UCSD-AML1 (cell line): Measurements from ENCODE around the gene EEF1AKMT3.
"Not testable (repeated sequence)": the region's sequence is repeated elsewhere in the genome, so short reads cannot be mapped to it uniquely, and the experiment has no call there.

Experiments used
- DNase-seq: peaks from one replicate; lab custom pipeline; 2025; ENCODE audit not compliant: unreplicated experiment; lab: John Stamatoyannopoulos, UW

EEF1AKMT3 gene

GRCh38 chr12:57816001-57816854 lies 43.8 kb downstream of the EEF1AKMT3 start:
- no peak for DNase-seq

- DNase-seq: peak; percentile 58
Observed at GRCh38 chr12:57816855-57817151, 44.4 kb downstream of the EEF1AKMT3 start.

GRCh38 chr12:57817261-57817989 lies 45.0 kb downstream of the EEF1AKMT3 start:
- DNase-seq: no peak

- not testable (repeated sequence) for DNase-seq
Observed at GRCh38 chr12:57817990-57818331, 45.5 kb downstream of the EEF1AKMT3 start.

GRCh38 chr12:57820119-57820518 lies 47.7 kb downstream of the EEF1AKMT3 start:
- DNase-seq: not testable (repeated sequence)

GRCh38 chr12:57821015-57821414 lies 48.6 kb downstream of the EEF1AKMT3 start:
- DNase-seq: not testable (repeated sequence)

GRCh38 chr12:57821474-57822214 lies 49.2 kb downstream of the EEF1AKMT3 start:
- no peak for DNase-seq

- DNase-seq: no peak
Observed at GRCh38 chr12:57822392-57823130, 50.1 kb downstream of the EEF1AKMT3 start.

GRCh38 chr12:57823131-57823907 lies 50.9 kb downstream of the EEF1AKMT3 start:
- DNase-seq: no peak

GRCh38 chr12:57823908-57824640 lies 51.7 kb downstream of the EEF1AKMT3 start:
- DNase-seq: no peak

GRCh38 chr12:57825451-57825850 lies 53.0 kb downstream of the EEF1AKMT3 start:
- DNase-seq: no peak

- DNase-seq: no peak
Observed at GRCh38 chr12:57826400-57826799, 54.0 kb downstream of the EEF1AKMT3 start.

- DNase-seq: no peak
Observed at GRCh38 chr12:57826966-57827365, 54.6 kb downstream of the EEF1AKMT3 start.

GRCh38 chr12:57829025-57829777 lies 56.8 kb downstream of the EEF1AKMT3 start:
- no peak for DNase-seq

GRCh38 chr12:57830393-57830792 lies 58.0 kb downstream of the EEF1AKMT3 start:
- no peak for DNase-seq
